ENCODE data around the gene CDC42BPB. TPM values are rescaled to one million over a fixed set of nuclear protein-coding genes. Genes with fewer than 3 reads are reported as not detected.

Gene CDC42BPB
- total RNA-seq, 4 donors from 2014 or later: 85.8 to 170 (median 102) TPM

- no peak for TF ChIP-seq CTCF (IDR thresholded peaks at IDR 0.05; ENCODE audit: low read depth)
Observed at GRCh38 chr14:102969901-102970300, 87.4 kb downstream of the CDC42BPB start.

GRCh38 chr14:102969060-102969791 lies 88.1 kb downstream of the CDC42BPB start:
- TF ChIP-seq CTCF (IDR thresholded peaks at IDR 0.05; ENCODE audit: low read depth): no peak

- no peak for TF ChIP-seq CTCF (IDR thresholded peaks at IDR 0.05; ENCODE audit: low read depth)
Observed at GRCh38 chr14:102968306-102968705, 89.0 kb downstream of the CDC42BPB start.

GRCh38 chr14:102967506-102967795 lies 89.9 kb downstream of the CDC42BPB start:
- TF ChIP-seq CTCF (IDR thresholded peaks at IDR 0.05; ENCODE audit: low read depth): no peak

- no peak for TF ChIP-seq CTCF (IDR thresholded peaks at IDR 0.05; ENCODE audit: low read depth)
Observed at GRCh38 chr14:102966681-102967505, 90.5 kb downstream of the CDC42BPB start.

- no peak for TF ChIP-seq CTCF (IDR thresholded peaks at IDR 0.05; ENCODE audit: low read depth)
Observed at GRCh38 chr14:102965971-102966655, 91.2 kb downstream of the CDC42BPB start.

GRCh38 chr14:102965282-102965681 lies 92.1 kb downstream of the CDC42BPB start:
- TF ChIP-seq CTCF (IDR thresholded peaks at IDR 0.05; ENCODE audit: low read depth): no peak
